Ovary (tissue), 3 donors: Measurements from ENCODE around the gene DMP1.

ENCODE experiments used
- EP300 ChIP-seq: sonication (generic); formaldehyde crosslinking; IDR thresholded peaks from one replicate; pipeline ENCODE4 v1.6.1; 2017; ENCODE audit warnings: antibody characterized with exemption
- POLR2A ChIP-seq: fragments of 450-650 bp; IDR thresholded peaks from one replicate; pipeline ENCODE4 v1.6.1; 2017; ENCODE audit warnings: antibody characterized with exemption, mild to moderate bottlenecking, moderate library complexity
- TF ChIP-seq, protein P1 (sequence below), 3 donors: fragments of 450-650 bp in 2 of 3; fragments of 200-600 bp in 1 of 3; IDR thresholded peaks; one replicate each; pipeline versions ENCODE4 v1.5.1 to v1.8.0; 2016 to 2022; ENCODE audit warnings: antibody characterized with exemption in 3 of 3, mild to moderate bottlenecking in 1 of 3
- donor health status: DM: no; HTN: no; CAD: no.

GRCh38 chr4:87651941-87652340, 1.9 kb downstream of the DMP1 start:
- TF ChIP-seq, protein P1, sequence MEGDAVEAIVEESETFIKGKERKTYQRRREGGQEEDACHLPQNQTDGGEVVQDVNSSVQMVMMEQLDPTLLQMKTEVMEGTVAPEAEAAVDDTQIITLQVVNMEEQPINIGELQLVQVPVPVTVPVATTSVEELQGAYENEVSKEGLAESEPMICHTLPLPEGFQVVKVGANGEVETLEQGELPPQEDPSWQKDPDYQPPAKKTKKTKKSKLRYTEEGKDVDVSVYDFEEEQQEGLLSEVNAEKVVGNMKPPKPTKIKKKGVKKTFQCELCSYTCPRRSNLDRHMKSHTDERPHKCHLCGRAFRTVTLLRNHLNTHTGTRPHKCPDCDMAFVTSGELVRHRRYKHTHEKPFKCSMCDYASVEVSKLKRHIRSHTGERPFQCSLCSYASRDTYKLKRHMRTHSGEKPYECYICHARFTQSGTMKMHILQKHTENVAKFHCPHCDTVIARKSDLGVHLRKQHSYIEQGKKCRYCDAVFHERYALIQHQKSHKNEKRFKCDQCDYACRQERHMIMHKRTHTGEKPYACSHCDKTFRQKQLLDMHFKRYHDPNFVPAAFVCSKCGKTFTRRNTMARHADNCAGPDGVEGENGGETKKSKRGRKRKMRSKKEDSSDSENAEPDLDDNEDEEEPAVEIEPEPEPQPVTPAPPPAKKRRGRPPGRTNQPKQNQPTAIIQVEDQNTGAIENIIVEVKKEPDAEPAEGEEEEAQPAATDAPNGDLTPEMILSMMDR (IDR thresholded peaks at IDR 0.05) = no peak
- TF ChIP-seq EP300 = no peak
- TF ChIP-seq POLR2A = no peak
